SIG-M5 treated with dmso at 0.1 percent for 504 hours (cell line): ENCODE measurements around the gene CRIM1.

Experiments used
- DNase-seq: peaks from one replicate; lab custom pipeline; 2025; ENCODE audit not compliant: unreplicated experiment; lab: John Stamatoyannopoulos, UW

Gene CRIM1

GRCh38 chr2:36511858-36512603 lies 156.5 kb downstream of the CRIM1 start:
- DNase-seq = no peak

- no peak for DNase-seq
Measured at GRCh38 chr2:36512705-36513104, 157.1 kb downstream of the CRIM1 start.

GRCh38 chr2:36513661-36514060 lies 158.1 kb downstream of the CRIM1 start:
- no peak for DNase-seq

- DNase-seq = no peak
Measured at GRCh38 chr2:36515538-36515937, 160.0 kb downstream of the CRIM1 start.

- no peak for DNase-seq
Measured at GRCh38 chr2:36516136-36516870, 160.7 kb downstream of the CRIM1 start.

- DNase-seq = no peak
Measured at GRCh38 chr2:36520431-36520830, 164.9 kb downstream of the CRIM1 start.

- no peak for DNase-seq
Measured at GRCh38 chr2:36523153-36523552, 167.6 kb downstream of the CRIM1 start.

- DNase-seq = no peak
Measured at GRCh38 chr2:36525245-36525644, 169.7 kb downstream of the CRIM1 start.

GRCh38 chr2:36526226-36526625 lies 170.6 kb downstream of the CRIM1 start:
- no peak for DNase-seq

- no peak for DNase-seq
Measured at GRCh38 chr2:36528274-36528673, 172.7 kb downstream of the CRIM1 start.

GRCh38 chr2:36528766-36529392 lies 173.3 kb downstream of the CRIM1 start:
- no peak for DNase-seq

GRCh38 chr2:36530178-36530982 lies 174.8 kb downstream of the CRIM1 start:
- peak; percentile 23 for DNase-seq

GRCh38 chr2:36530983-36531354 lies 175.4 kb downstream of the CRIM1 start:
- DNase-seq = peak; percentile 86

GRCh38 chr2:36534275-36534799 lies 178.8 kb downstream of the CRIM1 start:
- DNase-seq = no peak

- DNase-seq = no peak
Measured at GRCh38 chr2:36535099-36535498, 179.5 kb downstream of the CRIM1 start.

- no peak for DNase-seq
Measured at GRCh38 chr2:36536776-36537175, 181.2 kb downstream of the CRIM1 start.

GRCh38 chr2:36538335-36538734 lies 182.8 kb downstream of the CRIM1 start:
- no peak for DNase-seq

GRCh38 chr2:36539631-36540030 lies 184.1 kb downstream of the CRIM1 start:
- no peak for DNase-seq

- DNase-seq = no peak
Measured at GRCh38 chr2:36540986-36541754, 185.6 kb downstream of the CRIM1 start.

- DNase-seq = no peak
Measured at GRCh38 chr2:36541891-36542595, 186.5 kb downstream of the CRIM1 start.
